ENCODE results near the gene ANKRD44.

ANKRD44 gene

GRCh38 chr2:196990092-196990491, 320.5 kb downstream of the ANKRD44 start:
- peaks cover 45% of the 10 kb centered on the region for H3K4me1 Mint-ChIP-seq
- no peak overlapping the region for H3K4me3 Mint-ChIP-seq
- DNase-seq = no peak
- H3K9me3 Mint-ChIP-seq = no peaks in the 10 kb centered on the region
- H3K27me3 Mint-ChIP-seq = no peaks in the 10 kb centered on the region
- H3K36me3 Mint-ChIP-seq = peaks cover 78% of the 10 kb centered on the region
- CTCF ChIA-PET = interaction anchor here (0.8 kb wide), 1 partner anchor 64 kb away, joined by 3 read pairs; no protein-coding TSS in a partner anchor
- peak overlapping the region; percentile 50 for H3K27ac Mint-ChIP-seq

- H3K9me3 Mint-ChIP-seq = no peaks in the 10 kb centered on the region
- H3K27me3 Mint-ChIP-seq = no peaks in the 10 kb centered on the region
- peaks cover 79% of the 10 kb centered on the region for H3K36me3 Mint-ChIP-seq
- no peak overlapping the region for H3K27ac Mint-ChIP-seq
- H3K4me1 Mint-ChIP-seq = peaks cover 45% of the 10 kb centered on the region
- H3K4me3 Mint-ChIP-seq = no peak overlapping the region
- CTCF ChIA-PET = interaction anchor here (0.8 kb wide), 1 partner anchor 64 kb away, joined by 3 read pairs; no protein-coding TSS in a partner anchor
- no peak for DNase-seq
Observed at GRCh38 chr2:196989496-196989895, 321.1 kb downstream of the ANKRD44 start.

- Mint-ChIP-seq H3K4me1 (peaks cover 45% of the 10 kb centered on the region), H3K27ac (peak overlapping the region; percentile 56), H3K4me3 (no peak overlapping the region), H3K36me3 (peaks cover 80% of the 10 kb centered on the region), H3K27me3 (no peaks in the 10 kb centered on the region), H3K9me3 (no peaks in the 10 kb centered on the region)
- CTCF ChIA-PET = interaction anchor here (1.1 kb wide), 1 partner anchor 33 kb away, joined by 3 read pairs; no protein-coding TSS in a partner anchor
- DNase-seq = no peak
Observed at GRCh38 chr2:196988639-196989038, 321.9 kb downstream of the ANKRD44 start.

GRCh38 chr2:196987649-196988364, 322.8 kb downstream of the ANKRD44 start:
- Mint-ChIP-seq H3K27ac (peak overlapping the region; percentile 89), H3K4me3 (peak overlapping the region; percentile 11), H3K36me3 (peaks cover 73% of the 10 kb centered on the region), H3K9me3 (no peaks in the 10 kb centered on the region), H3K27me3 (no peaks in the 10 kb centered on the region), H3K4me1 (peaks cover 45% of the 10 kb centered on the region)
- no peak for DNase-seq
- CTCF ChIA-PET = interaction anchor here (0.8 to 1.1 kb wide), 2 partner anchors 33 to 60 kb away, joined by 3 to 4 read pairs; no protein-coding TSS in a partner anchor

GRCh38 chr2:196987298-196987648, 323.3 kb downstream of the ANKRD44 start:
- no peak overlapping the region for H3K27ac Mint-ChIP-seq
- no peaks in the 10 kb centered on the region for H3K9me3 Mint-ChIP-seq
- no peaks in the 10 kb centered on the region for H3K27me3 Mint-ChIP-seq
- CTCF ChIA-PET = interaction anchor here (0.8 to 1.1 kb wide), 2 partner anchors 32 to 60 kb away, joined by 3 to 4 read pairs; no protein-coding TSS in a partner anchor
- H3K4me3 Mint-ChIP-seq = no peak overlapping the region
- no peak for DNase-seq
- peaks cover 71% of the 10 kb centered on the region for H3K36me3 Mint-ChIP-seq
- peaks cover 44% of the 10 kb centered on the region for H3K4me1 Mint-ChIP-seq

GRCh38 chr2:196985511-196986183, 324.9 kb downstream of the ANKRD44 start:
- H3K4me1 Mint-ChIP-seq = peaks cover 33% of the 10 kb centered on the region
- CTCF ChIA-PET = interaction anchor here (0.5 to 1.1 kb wide), 2 partner anchors 32 to 60 kb away, joined by 4 read pairs; no protein-coding TSS in a partner anchor
- DNase-seq = no peak
- H3K9me3 Mint-ChIP-seq = no peaks in the 10 kb centered on the region
- peaks cover 59% of the 10 kb centered on the region for H3K36me3 Mint-ChIP-seq
- H3K27me3 Mint-ChIP-seq = no peaks in the 10 kb centered on the region
- peak overlapping the region; percentile 7 for H3K27ac Mint-ChIP-seq
- no peak overlapping the region for H3K4me3 Mint-ChIP-seq

- no peak for DNase-seq
- CTCF ChIA-PET = interaction anchor here (1.1 kb wide), 1 partner anchor 31 kb away, joined by 4 read pairs; no protein-coding TSS in a partner anchor
- H3K27me3 Mint-ChIP-seq = no peaks in the 10 kb centered on the region
- no peak overlapping the region for H3K4me3 Mint-ChIP-seq
- no peak overlapping the region for H3K27ac Mint-ChIP-seq
- H3K36me3 Mint-ChIP-seq = peaks cover 52% of the 10 kb centered on the region
- H3K9me3 Mint-ChIP-seq = no peaks in the 10 kb centered on the region
- H3K4me1 Mint-ChIP-seq = peaks cover 25% of the 10 kb centered on the region
Observed at GRCh38 chr2:196984903-196985302, 325.7 kb downstream of the ANKRD44 start.

- Mint-ChIP-seq H3K27me3 (no peaks in the 10 kb centered on the region), H3K9me3 (no peaks in the 10 kb centered on the region), H3K27ac (no peak overlapping the region), H3K4me1 (peaks cover 19% of the 10 kb centered on the region), H3K36me3 (peaks cover 49% of the 10 kb centered on the region), H3K4me3 (no peak overlapping the region)
- no peak for DNase-seq
- CTCF ChIA-PET = no interaction called here
Observed at GRCh38 chr2:196983934-196984333, 326.6 kb downstream of the ANKRD44 start.

GRCh38 chr2:196980473-196980872, 330.1 kb downstream of the ANKRD44 start:
- Mint-ChIP-seq H3K4me1 (no peaks in the 10 kb centered on the region), H3K9me3 (peaks cover 5% of the 10 kb centered on the region), H3K27me3 (no peaks in the 10 kb centered on the region), H3K4me3 (no peak overlapping the region), H3K36me3 (peaks cover 28% of the 10 kb centered on the region), H3K27ac (no peak overlapping the region)
- CTCF ChIA-PET = no interaction called here
- DNase-seq = no peak

GRCh38 chr2:196980001-196980400, 330.6 kb downstream of the ANKRD44 start:
- CTCF ChIA-PET = no interaction called here
- H3K4me3 Mint-ChIP-seq = no peak overlapping the region

GRCh38 chr2:196977507-196977906, 333.1 kb downstream of the ANKRD44 start:
- Mint-ChIP-seq H3K4me1 (no peaks in the 10 kb centered on the region), H3K36me3 (peaks cover 13% of the 10 kb centered on the region), H3K27ac (no peak overlapping the region), H3K27me3 (no peaks in the 10 kb centered on the region), H3K4me3 (no peak overlapping the region), H3K9me3 (peaks cover 5% of the 10 kb centered on the region)
- no peak for DNase-seq
- CTCF ChIA-PET = no interaction called here

More at GRCh38 chr2:196980001-196980400, 330.6 kb downstream of the ANKRD44 start:
- Mint-ChIP-seq H3K4me1 (no peaks in the 10 kb centered on the region), H3K9me3 (peaks cover 5% of the 10 kb centered on the region), H3K27me3 (no peaks in the 10 kb centered on the region), H3K27ac (no peak overlapping the region), H3K36me3 (peaks cover 25% of the 10 kb centered on the region)
- no peak for DNase-seq

GRCh38 chr2:196974970-196975369, 335.6 kb downstream of the ANKRD44 start:
- CTCF ChIA-PET = no interaction called here
- no peak overlapping the region for H3K4me3 Mint-ChIP-seq
- H3K36me3 Mint-ChIP-seq = peaks cover 10% of the 10 kb centered on the region

GRCh38 chr2:196971574-196972279, 338.9 kb downstream of the ANKRD44 start:
- no peak overlapping the region for H3K27ac Mint-ChIP-seq
- peaks cover 7% of the 10 kb centered on the region for H3K36me3 Mint-ChIP-seq
- H3K4me1 Mint-ChIP-seq = no peaks in the 10 kb centered on the region
- no peak overlapping the region for H3K4me3 Mint-ChIP-seq
- CTCF ChIA-PET = no interaction called here
- DNase-seq = no peak
- H3K9me3 Mint-ChIP-seq = no peaks in the 10 kb centered on the region
- no peaks in the 10 kb centered on the region for H3K27me3 Mint-ChIP-seq

More at GRCh38 chr2:196974970-196975369, 335.6 kb downstream of the ANKRD44 start:
- H3K27me3 Mint-ChIP-seq = no peaks in the 10 kb centered on the region
- no peak for DNase-seq
- H3K4me1 Mint-ChIP-seq = no peaks in the 10 kb centered on the region
- H3K27ac Mint-ChIP-seq = no peak overlapping the region
- peaks cover 5% of the 10 kb centered on the region for H3K9me3 Mint-ChIP-seq

- Mint-ChIP-seq H3K27ac (no peak overlapping the region), H3K27me3 (no peaks in the 10 kb centered on the region), H3K4me1 (no peaks in the 10 kb centered on the region), H3K9me3 (no peaks in the 10 kb centered on the region), H3K4me3 (no peak overlapping the region), H3K36me3 (peaks cover 8% of the 10 kb centered on the region)
- CTCF ChIA-PET = no interaction called here
- no peak for DNase-seq
Observed at GRCh38 chr2:196970099-196970498, 340.5 kb downstream of the ANKRD44 start.

Measured in activated naive CD4-positive, alpha-beta T cell treated with anti-CD3 and anti-CD28 coated beads, Interleukin-2, amount 10 ng/mL, durations not matched to agents 7 days and 5 days (primary cell).